T-cell (primary cell): ENCODE measurements around the gene LAG3. TPM values are rescaled to one million over a fixed set of nuclear protein-coding genes. Genes with fewer than 3 reads are reported as not detected.

Experiments
- ATAC-seq, 4 experiments: fragments of 200-7000 bp in 3 of 4; fragments of 150-1000 bp in 1 of 4; cut with Tn5 transposase; replicated peaks in 1 of 4; 1 replicate in 3 of 4; 2 replicates in 1 of 4; pipeline ENCODE4 v1.10.0; 2021; ENCODE audit warnings: moderate library complexity in 3 of 4, mild to moderate bottlenecking in 2 of 4, moderate number of reproducible peaks in 1 of 4
- CTCF ChIA-PET, 2 donors: fragments of 300-600 bp; sonication (Branson Sonifier 250); formaldehyde crosslinking; loops; one replicate each; lab custom pipeline; 2022; ENCODE audit warnings: antibody characterized with exemption in 2 of 2; lab: Charles Lee
- POLR2A ChIA-PET, 2 donors: fragments of 300-600 bp; sonication (Branson Sonifier 250); formaldehyde crosslinking; loops; one replicate each; lab custom pipeline; 2022; ENCODE audit warnings: antibody characterized with exemption in 2 of 2; lab: Charles Lee
- DNase-seq, 35 experiments: peaks; one replicate each; pipeline versions ENCODE4 v3.0.0 to v3.0.0-alpha.2; 2013 to 2023
- H3K27ac ChIP-seq: one replicate; pipeline ENCODE4 v1.5.1; 2013; ENCODE audit warnings: low read length
- H3K27me3 ChIP-seq, 2 experiments: replicated peaks in 1 of 2; 1 replicate in 1 of 2; 2 replicates in 1 of 2; pipeline versions ENCODE4 v1.6.1 to v1.7.0; 2013; ENCODE audit warnings: low read length in 1 of 2, mixed read lengths in 1 of 2; ENCODE audit not compliant: control insufficient read depth in 2 of 2, insufficient read depth in 2 of 2; ENCODE audit errors: extremely low read depth in 1 of 2
- H3K36me3 ChIP-seq, 2 donors: 1 replicate in 1 of 2; 2 replicates in 1 of 2; pipeline versions ENCODE4 v1.6.1 to v1.7.0; 2013; ENCODE audit warnings: low read length in 1 of 2; ENCODE audit not compliant: control insufficient read depth in 2 of 2, insufficient read depth in 1 of 2; ENCODE audit errors: extremely low read depth in 1 of 2
- H3K4me1 ChIP-seq, 2 experiments: 1 replicate in 1 of 2; 2 replicates in 1 of 2; pipeline versions ENCODE4 v1.6.1 to v1.7.0; 2013; ENCODE audit warnings: low read length in 2 of 2, mixed read lengths in 1 of 2; ENCODE audit not compliant: insufficient read depth in 2 of 2, control insufficient read depth in 1 of 2; ENCODE audit errors: extremely low read depth in 1 of 2
- H3K4me3 ChIP-seq, 2 donors: 1 replicate in 1 of 2; 2 replicates in 1 of 2; pipeline versions ENCODE4 v1.5.1 to v1.7.0; 2013; ENCODE audit warnings: mild to moderate bottlenecking in 2 of 2, low read length in 1 of 2, moderate library complexity in 1 of 2; ENCODE audit not compliant: control insufficient read depth in 1 of 2; ENCODE audit errors: extremely low read depth in 1 of 2
- H3K9me3 ChIP-seq: 2 replicates; pipeline ENCODE4 v1.7.0; 2013
- H3K27ac Mint-ChIP-seq, 2 donors: one replicate each; pipeline ENCODE4 v1.8.0; 2020 to 2021; ENCODE audit warnings: mild to moderate bottlenecking in 2 of 2, mixed read lengths in 2 of 2
- H3K27me3 Mint-ChIP-seq, 2 donors: one replicate each; pipeline ENCODE4 v1.8.0; 2021 to 2022; ENCODE audit warnings: mixed read lengths in 2 of 2
- H3K36me3 Mint-ChIP-seq: one replicate; pipeline ENCODE4 v1.8.0; 2021; ENCODE audit warnings: mixed read lengths
- H3K4me1 Mint-ChIP-seq, 3 donors: one replicate each; pipeline ENCODE4 v1.8.0; 2020 to 2022; ENCODE audit warnings: mixed read lengths in 3 of 3, mild to moderate bottlenecking in 1 of 3
- H3K4me3 Mint-ChIP-seq, 3 donors: one replicate each; pipeline ENCODE4 v1.8.0; 2020 to 2022; ENCODE audit warnings: mild to moderate bottlenecking in 3 of 3, mixed read lengths in 3 of 3, moderate library complexity in 3 of 3
- H3K9me3 Mint-ChIP-seq, 3 donors: one replicate each; pipeline ENCODE4 v1.8.0; 2020 to 2022; ENCODE audit warnings: mixed read lengths in 3 of 3
- WGBS: methylation state at CpG from one replicate; pipeline ENCODE4 v1.1.5; 2013; ENCODE audit warnings: missing lambda C conversion rate; ENCODE audit not compliant: insufficient coverage; 5-methylcytosine and 5-hydroxymethylcytosine counted together
- total RNA-seq, 35 experiments: library from RNA in 6 of 35; stranded (reverse) in 6 of 35; fragments of 120-200 nt in 1 of 35; gene quantifications; one replicate each; pipeline versions ENCODE4 v1.2.1 to v1.2.4 and lab custom pipeline; 2013 to 2026

Gene LAG3
- total RNA-seq, 5 donors from 2014 or later (not counting 1 experiment from before 2014, with no cell fraction given): 3.7 to 10.6 (median 7.3) TPM

DNA sequence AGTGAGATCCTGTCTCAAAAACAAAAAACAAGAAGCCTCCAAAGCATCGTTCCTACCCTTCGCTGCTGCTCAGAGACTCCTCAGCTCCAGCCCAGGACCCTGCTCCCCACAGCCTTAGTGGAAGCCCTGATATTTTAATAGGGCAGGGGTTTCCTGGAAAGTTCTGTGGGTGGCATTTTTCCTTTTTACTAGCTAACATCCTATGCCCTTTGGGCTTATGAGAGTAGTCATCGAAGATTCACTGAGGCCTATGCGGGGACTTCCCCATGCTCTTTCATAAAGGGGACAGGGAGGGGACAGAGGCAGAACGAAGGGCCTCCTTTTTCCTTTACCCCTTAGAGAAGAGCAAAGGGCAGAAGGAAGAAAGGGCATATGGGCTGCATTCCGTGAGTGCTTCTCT is 8.3 kb downstream of the LAG3 start:
- Histone ChIP-seq H3K27me3 (peaks cover 0 to 8% of the 10 kb centered on the region in 2 experiments), H3K4me3 (no peak overlapping the region), H3K36me3 (no peaks in the 10 kb centered on the region), H3K4me1 (peaks cover 38 to 75% of the 10 kb centered on the region in 2 experiments), H3K27ac (no peak overlapping the region), H3K9me3 (no peaks in the 10 kb centered on the region)
- H3K9me3 Mint-ChIP-seq: no peaks in the 10 kb centered on the region
- no CpG with 5 or more reads among the region's 6 CpGs for WGBS
- peak overlapping the region; percentile 28 to 49 for H3K27ac Mint-ChIP-seq
- ATAC-seq: no peak
- peaks cover 3 to 7% of the 10 kb centered on the region in 2 donors for H3K27me3 Mint-ChIP-seq
- CTCF ChIA-PET: interaction anchor here (1.0 to 2.7 kb wide), 8 partner anchors 9 to 31 kb away, joined by 3 to 10 read pairs (median 3); partner anchors contain the start of genes CD4 (in 2 of the 2), MLF2 (in 2 of the 2) and PTMS (in 1 of the 2)
- POLR2A ChIA-PET: interaction anchor here (0.6 to 1.0 kb wide), 4 partner anchors 13 to 108 kb away, joined by 3 to 10 read pairs (median 5); no protein-coding TSS in a partner anchor
- H3K4me1 Mint-ChIP-seq: peaks cover 43 to 63% (median 46%) of the 10 kb centered on the region in 3 donors
- DNase-seq: no peak
- H3K4me3 Mint-ChIP-seq: no peak overlapping the region
- no peaks in the 10 kb centered on the region for H3K36me3 Mint-ChIP-seq

DNA sequence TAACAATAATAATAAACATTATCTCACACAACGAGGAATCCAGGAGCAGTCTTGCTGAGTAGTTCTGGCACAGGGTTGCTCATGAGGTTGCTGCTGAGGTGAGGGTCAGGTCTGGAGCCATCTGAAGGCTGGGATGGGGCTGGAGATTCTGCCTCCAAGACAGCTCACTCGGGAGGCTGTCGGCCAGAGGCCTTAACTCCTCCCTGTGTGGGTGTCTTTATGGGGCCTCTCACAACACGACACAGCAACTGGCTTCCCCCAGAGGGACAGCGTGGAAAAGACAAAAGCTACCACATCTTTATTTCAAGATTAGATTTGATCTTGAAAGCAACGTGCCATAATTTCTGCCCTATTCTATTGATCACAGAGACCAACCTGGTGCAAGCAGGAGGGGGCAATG is 9.8 kb downstream of the LAG3 start:
- Histone ChIP-seq H3K9me3 (no peaks in the 10 kb centered on the region), H3K4me3 (no peak overlapping the region), H3K36me3 (no peaks in the 10 kb centered on the region), H3K27ac (no peak overlapping the region), H3K27me3 (peaks cover 0 to 8% of the 10 kb centered on the region in 2 experiments), H3K4me1 (peaks cover 53 to 83% of the 10 kb centered on the region in 2 experiments)
- H3K27ac Mint-ChIP-seq: peak overlapping the region; percentile 91 to 92
- peaks cover 0 to 4% of the 10 kb centered on the region in 2 donors for H3K27me3 Mint-ChIP-seq
- ChIA-PET CTCF (interaction anchor here in 1 of 2 donors (2.7 kb wide), 1 partner anchor 29 kb away, joined by 10 read pairs; the partner anchor contains the start of gene MLF2), POLR2A (interaction anchor here in 1 of 2 donors (1.2 kb wide), 1 partner anchor 15 kb away, joined by 4 read pairs; the partner anchor contains the start of gene PTMS)
- peak overlapping the region in 1 of 3 donors; percentile 59 for H3K4me3 Mint-ChIP-seq
- H3K36me3 Mint-ChIP-seq: no peaks in the 10 kb centered on the region
- DNase-seq: no peak
- no peak for ATAC-seq
- peaks cover 53 to 70% (median 55%) of the 10 kb centered on the region in 3 donors for H3K4me1 Mint-ChIP-seq
- no peaks in the 10 kb centered on the region for H3K9me3 Mint-ChIP-seq
- WGBS: 70% methylated on average over 4 of the region's 6 CpGs

DNA sequence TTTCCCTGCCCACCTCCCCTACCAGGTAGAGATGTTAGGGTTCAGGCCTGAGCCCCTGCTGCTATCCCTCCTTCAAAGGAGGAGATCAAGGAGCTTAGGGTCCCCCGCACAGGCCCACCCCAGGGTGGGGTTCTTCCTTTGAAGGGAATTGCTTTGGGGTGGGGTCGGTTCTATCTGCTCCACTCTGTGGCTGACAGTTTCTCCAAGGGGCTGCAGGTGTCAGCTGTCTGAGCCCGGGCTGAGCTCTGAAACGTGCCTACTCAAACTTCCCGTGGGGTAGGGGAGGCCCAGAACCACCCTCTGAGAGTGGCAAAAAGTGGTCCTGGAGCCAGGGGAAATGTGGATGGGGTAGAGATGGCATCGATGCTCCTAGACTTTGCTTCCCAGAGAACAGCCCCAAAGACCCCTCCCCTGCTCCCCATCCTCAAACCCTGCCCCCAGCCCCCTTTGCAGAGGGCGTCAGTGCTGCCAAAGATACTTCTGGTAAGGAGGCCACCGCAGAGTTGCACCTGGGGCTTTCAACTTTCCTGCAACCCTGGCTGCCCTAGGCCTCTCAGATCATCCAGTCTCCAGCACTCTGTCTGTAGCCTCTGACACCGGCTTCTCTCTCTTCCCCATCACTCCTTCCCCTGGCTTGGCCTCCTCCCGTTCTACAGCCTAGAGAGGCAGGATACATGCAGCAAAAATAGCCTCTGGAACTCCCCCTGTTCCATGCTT is 10.7 kb downstream of the LAG3 start:
- H3K4me3 ChIP-seq: peak overlapping the region in 1 of 2 donors; percentile 27
- H3K27me3 ChIP-seq: peaks cover 0 to under 1% of the 10 kb centered on the region in 2 experiments
- H3K36me3 Mint-ChIP-seq: no peaks in the 10 kb centered on the region
- 47% methylated on average over 3 of the region's 10 CpGs for WGBS
- CTCF ChIA-PET: interaction anchor here in 1 of 2 donors (0.6 to 2.7 kb wide), 2 partner anchors 30 to 165 kb away, joined by 4 to 10 read pairs; partner anchors contain the start of gene MLF2
- H3K27me3 Mint-ChIP-seq: peaks cover 0 to 4% of the 10 kb centered on the region in 2 donors
- H3K4me1 Mint-ChIP-seq: peaks cover 56 to 74% (median 57%) of the 10 kb centered on the region in 3 donors
- no peak for DNase-seq
- POLR2A ChIA-PET: interaction anchor here in 1 of 2 donors (0.6 kb wide), 1 partner anchor 19 kb away, joined by 3 read pairs; no protein-coding TSS in a partner anchor
- H3K4me1 ChIP-seq: peaks cover 58 to 89% of the 10 kb centered on the region in 2 experiments
- peak overlapping the region in 1 of 3 donors; percentile 59 for H3K4me3 Mint-ChIP-seq
- H3K27ac Mint-ChIP-seq: peak overlapping the region; percentile 91 to 92
- H3K36me3 ChIP-seq: no peaks in the 10 kb centered on the region
- ATAC-seq: no peak
- H3K9me3 Mint-ChIP-seq: no peaks in the 10 kb centered on the region
- peak overlapping the region; percentile 24 for H3K27ac ChIP-seq
- H3K9me3 ChIP-seq: no peaks in the 10 kb centered on the region

DNA sequence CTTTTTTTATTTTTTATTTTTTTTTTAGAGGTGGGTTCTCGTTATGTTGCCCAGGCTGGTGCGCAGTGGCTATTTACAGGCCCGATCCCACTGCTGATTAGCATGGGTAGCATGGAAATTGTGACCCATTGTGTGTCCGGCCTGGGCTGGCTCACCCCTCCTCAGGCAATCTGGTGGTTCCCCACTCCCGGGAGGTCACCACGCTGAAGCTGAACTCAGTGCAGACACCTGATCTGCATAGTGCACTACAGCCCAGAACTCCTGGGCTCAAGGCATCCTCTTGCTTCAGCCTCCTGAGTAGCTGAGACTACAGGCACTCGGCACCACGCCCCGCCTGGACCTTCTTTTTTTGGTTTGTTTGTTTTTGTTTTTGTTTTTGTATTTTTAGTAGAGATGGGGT is 11.5 kb downstream of the LAG3 start:
- Mint-ChIP-seq H3K27ac (peak overlapping the region; percentile 82 to 91), H3K36me3 (no peaks in the 10 kb centered on the region), H3K9me3 (no peaks in the 10 kb centered on the region), H3K27me3 (no peaks in the 10 kb centered on the region), H3K4me1 (peaks cover 56 to 75% (median 57%) of the 10 kb centered on the region in 3 donors), H3K4me3 (peak overlapping the region in 1 of 3 donors; percentile 59)
- POLR2A ChIA-PET: interaction anchor here in 1 of 2 donors (0.5 to 0.6 kb wide), 2 partner anchors 18 to 198 kb away, joined by 3 read pairs; no protein-coding TSS in a partner anchor
- Histone ChIP-seq H3K4me1 (peaks cover 62 to 87% of the 10 kb centered on the region in 2 experiments), H3K9me3 (no peaks in the 10 kb centered on the region), H3K27ac (no peak overlapping the region), H3K27me3 (no peaks in the 10 kb centered on the region), H3K4me3 (no peak overlapping the region), H3K36me3 (no peaks in the 10 kb centered on the region)
- CTCF ChIA-PET: interaction anchor here in 1 of 2 donors (0.6 kb wide), 1 partner anchor 107 kb away, joined by 3 read pairs; no protein-coding TSS in a partner anchor
- WGBS: 87% methylated on average over 9 of the region's 9 CpGs
- ATAC-seq: no peak
- DNase-seq: no peak

GRCh38 chr12:6784296-6784695 is 12.0 kb downstream of the LAG3 start:
- peak overlapping the region in 1 of 3 donors; percentile 59 for H3K4me3 Mint-ChIP-seq
- Histone ChIP-seq H3K4me3 (no peak overlapping the region), H3K27me3 (no peaks in the 10 kb centered on the region), H3K9me3 (no peaks in the 10 kb centered on the region), H3K27ac (peak overlapping the region; percentile 41), H3K4me1 (peaks cover 61 to 87% of the 10 kb centered on the region in 2 experiments), H3K36me3 (no peaks in the 10 kb centered on the region)
- ChIA-PET POLR2A (interaction anchor here in 1 of 2 donors (0.6 kb wide), 1 partner anchor 58 kb away, joined by 3 read pairs; no protein-coding TSS in a partner anchor), CTCF (interaction anchor here in 1 of 2 donors (0.6 kb wide), 1 partner anchor 27 kb away, joined by 3 read pairs; no protein-coding TSS in a partner anchor)
- ATAC-seq (no peak), DNase-seq (no peak)
- no peaks in the 10 kb centered on the region for H3K27me3 Mint-ChIP-seq
- H3K36me3 Mint-ChIP-seq: no peaks in the 10 kb centered on the region
- H3K27ac Mint-ChIP-seq: peak overlapping the region; percentile 82 to 91
- peaks cover 56 to 75% (median 57%) of the 10 kb centered on the region in 3 donors for H3K4me1 Mint-ChIP-seq
- 73% methylated on average over 4 of the region's 5 CpGs for WGBS
- H3K9me3 Mint-ChIP-seq: no peaks in the 10 kb centered on the region

DNA sequence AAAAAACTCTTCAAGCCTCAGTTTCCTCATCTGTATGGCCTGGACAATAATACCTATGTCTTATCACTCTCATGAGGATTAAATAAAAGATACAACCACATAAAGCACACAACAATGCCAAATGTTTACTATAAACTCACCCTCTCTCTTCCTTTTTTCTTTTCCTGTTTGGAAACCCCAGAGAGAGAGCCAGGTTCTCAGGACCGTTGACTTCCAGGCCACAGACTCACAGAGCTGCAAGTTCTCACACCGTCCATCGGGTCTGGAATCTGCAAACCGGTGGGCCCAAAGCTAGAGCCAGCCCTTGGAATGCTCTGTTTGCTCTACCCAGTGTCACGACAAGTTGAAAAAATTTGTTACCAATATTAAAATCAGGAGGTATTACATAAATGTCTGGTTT is 12.4 kb downstream of the LAG3 start:
- Mint-ChIP-seq H3K4me3 (peak overlapping the region in 1 of 3 donors; percentile 27), H3K4me1 (peaks cover 53 to 72% (median 57%) of the 10 kb centered on the region in 3 donors), H3K36me3 (no peaks in the 10 kb centered on the region), H3K27me3 (no peaks in the 10 kb centered on the region), H3K27ac (peak overlapping the region; percentile 82 to 91), H3K9me3 (no peaks in the 10 kb centered on the region)
- Histone ChIP-seq H3K4me1 (peaks cover 61 to 87% of the 10 kb centered on the region in 2 experiments), H3K27me3 (no peaks in the 10 kb centered on the region), H3K4me3 (no peak overlapping the region), H3K27ac (peak overlapping the region; percentile 41), H3K9me3 (no peaks in the 10 kb centered on the region), H3K36me3 (no peaks in the 10 kb centered on the region)
- ChIA-PET CTCF (interaction anchor here in 1 of 2 donors (0.6 kb wide), 1 partner anchor 26 kb away, joined by 3 read pairs; no protein-coding TSS in a partner anchor), POLR2A (interaction anchor here in 1 of 2 donors (0.6 kb wide), 1 partner anchor 58 kb away, joined by 3 read pairs; no protein-coding TSS in a partner anchor)
- WGBS: 85% methylated on average over 3 of the region's 5 CpGs
- no peak for ATAC-seq
- no peak for DNase-seq
